Vagina (tissue), 2 donors: ENCODE results near the gene IL2RG. TPM values are rescaled to one million over a fixed set of nuclear protein-coding genes. Genes with fewer than 3 reads are reported as not detected.

Experiments
- DNase-seq, 2 donors: peaks; one replicate each; pipeline ENCODE4 v3.0.0-alpha.2; 2017; ENCODE audit errors: extremely low spot score in 2 of 2
- H3K27ac ChIP-seq: fragments of 200-600 bp; sonication (generic); one replicate; pipeline ENCODE4 v1.5.1; 2019
- H3K27me3 ChIP-seq: fragments of 200-600 bp; sonication (generic); one replicate; pipeline ENCODE4 v1.5.1; 2019
- H3K36me3 ChIP-seq, 2 donors: fragments of 200-600 bp; sonication (generic); one replicate each; pipeline ENCODE4 v1.5.1; 2017 to 2019
- H3K4me1 ChIP-seq: fragments of 200-600 bp; sonication (generic); one replicate; pipeline ENCODE4 v1.5.1; 2019
- H3K4me3 ChIP-seq, 2 donors: fragments of 200-600 bp; sonication (generic); 1 replicate in 1 of 2; 2 replicates in 1 of 2; pipeline ENCODE4 v1.5.1; 2016 to 2019
- H3K9me3 ChIP-seq: fragments of 200-600 bp; sonication (generic); one replicate; pipeline ENCODE4 v1.5.1; 2019
- CTCF ChIP-seq, 3 experiments: fragments of 450-650 bp in 2 of 3; fragments of 200-600 bp in 1 of 3; sonication (generic) in 1 of 3; IDR thresholded peaks; one replicate each; pipeline ENCODE4 v1.5.1; 2017 to 2019; ENCODE audit warnings: antibody characterized with exemption in 3 of 3, mild to moderate bottlenecking in 2 of 3, moderate library complexity in 2 of 3
- POLR2A ChIP-seq, 2 donors: fragments of 450-650 bp; IDR thresholded peaks; one replicate each; pipeline ENCODE4 v1.6.1; 2017; ENCODE audit warnings: antibody characterized with exemption in 2 of 2, mild to moderate bottlenecking in 2 of 2, moderate library complexity in 2 of 2
- POLR2AphosphoS5 ChIP-seq, 2 donors: sonication (generic); formaldehyde crosslinking; IDR thresholded peaks; one replicate each; pipeline ENCODE4 v1.9.0; 2017; ENCODE audit warnings: antibody characterized with exemption in 2 of 2, mild to moderate bottlenecking in 2 of 2, low read depth in 1 of 2; ENCODE audit not compliant: insufficient read depth in 1 of 2
- intact Hi-C: fragments of 100-400 bp; cut with DNase I; formaldehyde crosslinking; loops from one replicate; pipeline ENCODE4 v1.15.1; 2023
- total RNA-seq: library from RNA; depleted of rRNA; stranded (reverse); fragments of >200 nt; gene quantifications from one replicate; pipeline ENCODE4 v1.2.3, GENCODE V29; 2016

Gene IL2RG
- 4.2 TPM for total RNA-seq

GRCh38 chrX:71111141-71111843, at the start of gene IL2RG:
IL2RG (minus strand) TSS chrX:71111577; CDS start chrX:71111539, 38 bp downstream.
- H3K27ac ChIP-seq: no peak within 1 kb of the TSS

GRCh38 chrX:71160475-71160874, 49.1 kb upstream of the IL2RG start:
- Histone ChIP-seq H3K9me3 (no peaks in the 10 kb centered on the region), H3K4me1 (no peaks in the 10 kb centered on the region), H3K27ac (no peak overlapping the region), H3K27me3 (no peaks in the 10 kb centered on the region), H3K4me3 (no peak overlapping the region), H3K36me3 (no peaks in the 10 kb centered on the region)
- intact Hi-C loops: no loop called here
- DNase-seq: no peak
- TF ChIP-seq CTCF (IDR thresholded peaks at IDR 0.05) (no peak), POLR2A (IDR thresholded peaks at IDR 0.05) (no peak), POLR2AphosphoS5 (IDR thresholded peaks at IDR 0.05; ENCODE audit: insufficient read depth in 1 of 2, low read depth in 1 of 2) (no peak)

More at GRCh38 chrX:71111141-71111843, at the start of gene IL2RG:
- Histone ChIP-seq H3K4me3 (peak within 1 kb of the TSS in 1 of 2 donors; percentile 24), H3K27me3 (no peaks in the 10 kb centered on the region), H3K4me1 (no peaks in the 10 kb centered on the region), H3K9me3 (no peaks in the 10 kb centered on the region), H3K36me3 (no peaks in the 10 kb centered on the region)
- intact Hi-C loops: no loop called here
- DNase-seq: no peak
- TF ChIP-seq CTCF (IDR thresholded peaks at IDR 0.05): no peak
- TF ChIP-seq POLR2A (IDR thresholded peaks at IDR 0.05): peak in 1 of 2 donors; percentile 17
- peak in 1 of 2 donors; percentile 35 for TF ChIP-seq POLR2AphosphoS5 (IDR thresholded peaks at IDR 0.05; ENCODE audit: insufficient read depth in 1 of 2, low read depth in 1 of 2)

- Histone ChIP-seq H3K9me3 (no peaks in the 10 kb centered on the region), H3K36me3 (no peaks in the 10 kb centered on the region), H3K27me3 (no peaks in the 10 kb centered on the region), H3K4me3 (no peak overlapping the region), H3K27ac (no peak overlapping the region), H3K4me1 (no peaks in the 10 kb centered on the region)
- no peak for DNase-seq
- intact Hi-C loops: no loop called here
- TF ChIP-seq POLR2A (IDR thresholded peaks at IDR 0.05) (no peak), POLR2AphosphoS5 (IDR thresholded peaks at IDR 0.05; ENCODE audit: insufficient read depth in 1 of 2, low read depth in 1 of 2) (no peak), CTCF (IDR thresholded peaks at IDR 0.05) (no peak)
Measured at GRCh38 chrX:71159335-71159734, 48.0 kb upstream of the IL2RG start.

- Histone ChIP-seq H3K4me1 (no peaks in the 10 kb centered on the region), H3K27ac (no peak overlapping the region), H3K4me3 (no peak overlapping the region), H3K27me3 (no peaks in the 10 kb centered on the region), H3K36me3 (no peaks in the 10 kb centered on the region), H3K9me3 (no peaks in the 10 kb centered on the region)
- TF ChIP-seq POLR2AphosphoS5 (IDR thresholded peaks at IDR 0.05; ENCODE audit: insufficient read depth in 1 of 2, low read depth in 1 of 2): no peak
- no peak for TF ChIP-seq POLR2A (IDR thresholded peaks at IDR 0.05)
- TF ChIP-seq CTCF (IDR thresholded peaks at IDR 0.05): no peak
- intact Hi-C loops: no loop called here
- DNase-seq: no peak
Measured at GRCh38 chrX:71158603-71159002, 47.2 kb upstream of the IL2RG start.

GRCh38 chrX:71154641-71155040, 43.3 kb upstream of the IL2RG start:
- no peak overlapping the region for H3K27ac ChIP-seq
- intact Hi-C loops: no loop called here
- H3K4me1 ChIP-seq: no peaks in the 10 kb centered on the region
- H3K27me3 ChIP-seq: no peaks in the 10 kb centered on the region
- H3K9me3 ChIP-seq: no peaks in the 10 kb centered on the region
- no peak for DNase-seq
- no peak overlapping the region for H3K4me3 ChIP-seq
- TF ChIP-seq POLR2AphosphoS5 (IDR thresholded peaks at IDR 0.05; ENCODE audit: insufficient read depth in 1 of 2, low read depth in 1 of 2) (no peak), POLR2A (IDR thresholded peaks at IDR 0.05) (no peak), CTCF (IDR thresholded peaks at IDR 0.05) (no peak)
- H3K36me3 ChIP-seq: no peaks in the 10 kb centered on the region
